KOPT-K1 (cell line): ENCODE results near the gene SLC52A1.
"Not testable (repeated sequence)": the region's sequence is repeated elsewhere in the genome, so short reads cannot be mapped to it uniquely, and the experiment has no call there.

ENCODE experiments used
- H3K27ac ChIP-seq: fragments of 200-600 bp; sonication (generic); 2 replicates; pipeline ENCODE4 v1.5.1; 2016; ENCODE audit warnings: antibody characterized with exemption, mild to moderate bottlenecking, low read depth, low read length; ENCODE audit not compliant: poor library complexity, severe bottlenecking
- H3K36me3 ChIP-seq: fragments of 200-600 bp; sonication (generic); 2 replicates; pipeline ENCODE4 v1.5.1; 2017; ENCODE audit warnings: antibody characterized with exemption, mild to moderate bottlenecking, low read length, moderate library complexity; ENCODE audit not compliant: insufficient read depth
- H3K9me3 ChIP-seq: fragments of 200-600 bp; sonication (generic); 2 replicates; pipeline ENCODE4 v1.5.1; 2017; ENCODE audit warnings: antibody characterized with exemption, low read length, mild to moderate bottlenecking; ENCODE audit not compliant: insufficient read depth, poor library complexity, severe bottlenecking

Gene SLC52A1

DNA sequence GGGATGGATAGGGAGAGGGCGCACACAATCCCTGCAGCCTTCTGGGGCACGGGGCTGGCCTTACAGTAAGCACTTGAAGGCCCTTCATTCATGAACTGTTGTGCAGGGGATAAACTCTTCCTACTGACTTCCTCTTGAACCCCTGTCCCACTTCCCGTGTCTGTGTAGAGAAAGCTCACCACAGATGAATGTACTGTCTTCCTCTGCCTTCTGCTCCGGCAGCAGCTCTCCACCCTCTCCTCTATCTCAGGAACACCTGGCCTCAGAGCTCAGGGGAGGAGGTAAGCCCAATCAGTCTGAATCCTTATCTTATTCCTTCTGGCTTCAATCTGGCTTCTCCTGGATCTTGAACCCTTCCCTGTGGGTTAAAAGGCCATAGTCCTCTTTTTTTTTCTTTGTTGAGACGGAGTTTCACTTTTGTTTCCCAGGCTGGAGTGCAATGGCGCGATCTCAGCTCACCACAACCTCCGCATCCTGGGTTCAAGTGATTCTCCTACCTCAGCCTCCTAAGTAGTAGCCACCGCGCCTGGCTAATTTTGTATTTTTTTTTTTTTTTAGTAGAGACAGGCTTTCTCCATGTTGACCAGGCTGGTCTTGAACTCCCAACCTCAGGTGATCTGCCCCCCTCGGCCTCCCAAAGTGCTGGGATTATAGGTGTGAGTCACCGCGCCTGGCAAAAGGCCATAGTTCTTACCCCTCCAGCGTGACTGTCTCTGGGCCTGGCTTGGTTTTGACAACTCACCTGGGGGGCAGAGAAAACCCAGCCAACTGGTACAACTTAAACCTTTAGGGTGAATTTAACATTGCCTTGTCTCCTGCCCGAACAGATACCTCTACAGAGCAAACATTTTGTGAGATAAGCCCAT, 7.2 kb upstream of the SLC52A1 start:
- no peaks in the 10 kb centered on the region for H3K36me3 ChIP-seq
- no peaks in the 10 kb centered on the region for H3K9me3 ChIP-seq
- peak overlapping the region; percentile 58 for H3K27ac ChIP-seq

DNA sequence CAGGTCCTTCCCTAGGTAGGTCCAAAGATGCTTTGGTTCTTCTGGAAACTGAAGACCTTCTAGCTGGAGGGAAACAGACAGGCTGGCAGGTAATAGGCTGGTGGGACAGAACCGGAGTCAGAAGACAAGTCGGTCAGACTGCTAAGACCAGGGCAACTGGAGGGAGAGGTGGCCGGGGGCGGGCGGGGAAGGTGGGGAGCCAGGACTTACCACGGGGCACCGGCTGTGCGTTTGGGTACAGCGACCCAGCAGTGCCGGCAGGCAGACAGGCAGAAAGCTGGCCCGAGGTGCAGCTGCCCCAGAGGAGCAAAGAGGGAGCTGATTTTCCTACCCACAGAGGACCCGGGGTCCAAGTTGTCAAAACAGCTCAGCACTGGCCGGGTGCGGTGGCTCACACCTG, 575 bp downstream of the SLC52A1 start:
- Histone ChIP-seq H3K9me3 (no peaks in the 10 kb centered on the region), H3K36me3 (no peaks in the 10 kb centered on the region), H3K27ac (no peak overlapping the region)

DNA sequence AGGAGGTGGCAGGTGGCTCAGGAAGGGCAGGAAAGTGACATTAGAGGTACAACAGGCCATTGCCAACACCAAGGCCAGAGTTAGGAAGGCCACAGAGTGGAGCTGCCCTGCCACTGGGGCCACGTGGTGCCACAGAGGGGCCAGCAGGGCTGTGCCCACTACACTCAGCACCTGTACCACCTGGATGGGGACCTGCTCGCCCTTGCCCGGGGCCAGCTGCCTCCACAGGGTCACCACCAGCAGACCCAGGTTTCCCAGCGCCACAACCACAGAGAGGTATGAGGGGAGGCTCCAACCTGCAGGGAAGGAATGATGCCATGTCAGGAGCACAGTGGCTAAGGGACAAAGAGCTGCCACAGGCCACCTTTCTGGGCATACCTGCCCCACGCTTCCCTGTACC, 1.2 kb downstream of the SLC52A1 start:
- no peaks in the 10 kb centered on the region for H3K9me3 ChIP-seq
- no peaks in the 10 kb centered on the region for H3K36me3 ChIP-seq
- H3K27ac ChIP-seq = no peak overlapping the region

DNA sequence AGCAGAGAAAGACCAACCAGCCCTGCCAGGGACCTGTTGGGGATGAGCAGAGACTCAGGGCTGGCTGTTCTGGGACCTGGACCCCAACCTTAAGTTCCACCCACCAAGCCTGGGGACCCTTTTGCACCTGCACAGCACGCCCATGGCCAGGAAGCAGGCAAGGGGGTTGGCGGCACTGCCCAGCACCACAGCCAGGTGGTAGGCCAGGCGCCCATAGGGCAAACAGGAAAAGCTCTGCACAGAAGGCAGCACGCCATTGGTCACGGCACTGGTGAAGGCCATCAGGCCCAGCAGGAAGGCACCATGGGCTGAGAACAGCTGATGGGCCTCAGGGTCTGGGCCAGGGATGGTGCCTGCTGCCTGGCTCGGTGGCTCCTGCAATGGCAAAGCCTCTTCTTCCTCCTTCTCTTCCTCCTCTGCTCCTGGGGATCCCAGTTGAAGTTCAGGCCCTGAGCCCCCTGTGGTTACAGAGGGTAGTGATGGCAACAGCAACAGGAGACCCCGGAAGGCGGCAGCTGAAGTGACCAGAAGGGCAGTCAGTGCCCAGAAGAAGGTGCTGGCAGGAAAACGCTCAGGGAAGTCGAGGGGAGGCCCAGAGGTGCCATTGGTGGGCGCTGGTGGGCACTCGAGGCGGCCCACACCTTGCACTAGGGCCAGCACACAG, 1.7 kb downstream of the SLC52A1 start:
- Histone ChIP-seq H3K9me3 (no peaks in the 10 kb centered on the region), H3K36me3 (no peaks in the 10 kb centered on the region), H3K27ac (no peak overlapping the region)

DNA sequence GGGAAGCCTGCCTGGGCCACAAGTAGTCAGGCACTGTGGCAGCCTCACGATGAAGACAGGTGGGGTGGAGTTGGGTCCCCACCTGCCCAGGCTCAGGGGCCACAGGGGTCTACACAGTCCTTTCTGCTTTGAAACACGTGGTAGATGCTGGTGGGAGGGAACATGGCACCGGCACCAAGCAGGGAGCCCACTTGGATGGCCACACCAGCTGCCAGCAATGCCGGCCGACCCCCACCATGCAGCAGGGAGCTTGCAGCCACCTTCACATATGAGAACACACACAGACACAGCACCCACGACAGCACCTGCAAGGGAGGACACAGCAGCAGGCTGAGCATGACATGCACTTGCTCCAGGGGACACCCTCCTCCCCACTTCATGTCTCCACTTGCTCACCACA, 2.4 kb downstream of the SLC52A1 start:
- no peaks in the 10 kb centered on the region for H3K9me3 ChIP-seq
- H3K27ac ChIP-seq = no peak overlapping the region
- no peaks in the 10 kb centered on the region for H3K36me3 ChIP-seq

DNA sequence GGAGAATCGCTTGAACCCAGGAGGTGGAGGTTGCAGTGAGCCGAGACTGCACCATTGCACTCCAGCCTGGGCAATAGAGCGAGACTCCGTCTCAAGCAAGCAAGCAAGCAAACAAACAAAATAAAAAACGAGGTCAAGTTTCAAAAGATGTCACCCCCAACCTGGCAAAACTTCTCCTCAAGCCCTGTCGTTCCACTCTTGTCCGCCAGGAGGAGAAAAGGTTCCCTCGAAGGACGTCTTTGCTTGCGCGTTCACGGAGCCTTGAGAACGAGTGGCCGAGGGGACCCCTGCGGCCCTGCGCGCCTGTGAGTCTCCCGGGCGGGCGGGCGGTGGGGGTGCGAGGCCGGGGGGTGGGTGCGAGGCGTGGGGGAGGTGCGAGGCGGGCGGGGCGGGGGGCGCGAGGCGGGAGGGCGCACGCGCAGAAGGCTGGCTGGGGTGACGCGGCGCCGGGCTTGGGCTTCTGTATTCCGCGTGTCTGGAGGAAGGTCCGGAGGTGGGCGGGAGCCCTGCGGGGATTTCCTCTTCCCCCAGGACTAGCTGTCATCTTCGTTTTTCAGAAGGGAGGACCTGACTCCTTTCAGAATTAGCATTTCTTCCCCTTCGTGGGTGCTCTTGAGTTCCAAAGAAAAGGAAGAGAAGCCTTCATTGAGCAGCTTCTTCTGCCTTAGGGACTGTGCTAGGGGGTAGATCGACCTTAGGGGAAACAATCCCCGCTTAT, 3.7 kb downstream of the SLC52A1 start:
- Histone ChIP-seq H3K36me3 (no peaks in the 10 kb centered on the region), H3K27ac (peak overlapping the region; percentile 41), H3K9me3 (no peaks in the 10 kb centered on the region)

DNA sequence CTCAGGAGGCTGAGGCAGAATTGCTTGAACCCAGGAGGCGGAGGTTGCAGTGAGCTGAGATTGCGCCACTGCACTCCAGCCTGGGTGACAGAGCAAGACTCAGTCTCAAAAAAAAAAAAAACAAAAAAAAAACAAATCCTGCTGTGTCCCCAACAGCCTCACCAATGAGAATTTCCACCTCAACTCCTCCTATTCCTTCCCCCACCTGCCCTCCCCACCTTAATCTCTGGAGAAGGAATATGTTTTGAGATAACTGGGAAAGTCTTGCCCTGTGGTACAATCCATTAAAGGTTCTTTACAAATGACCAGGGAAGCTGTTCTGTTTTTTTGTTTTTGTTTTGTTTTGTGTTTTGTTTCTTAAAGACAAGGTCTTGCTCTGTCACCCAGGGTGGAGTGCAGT, 5.1 kb downstream of the SLC52A1 start:
- not testable (repeated sequence) for H3K36me3 ChIP-seq, H3K27ac ChIP-seq, H3K9me3 ChIP-seq

DNA sequence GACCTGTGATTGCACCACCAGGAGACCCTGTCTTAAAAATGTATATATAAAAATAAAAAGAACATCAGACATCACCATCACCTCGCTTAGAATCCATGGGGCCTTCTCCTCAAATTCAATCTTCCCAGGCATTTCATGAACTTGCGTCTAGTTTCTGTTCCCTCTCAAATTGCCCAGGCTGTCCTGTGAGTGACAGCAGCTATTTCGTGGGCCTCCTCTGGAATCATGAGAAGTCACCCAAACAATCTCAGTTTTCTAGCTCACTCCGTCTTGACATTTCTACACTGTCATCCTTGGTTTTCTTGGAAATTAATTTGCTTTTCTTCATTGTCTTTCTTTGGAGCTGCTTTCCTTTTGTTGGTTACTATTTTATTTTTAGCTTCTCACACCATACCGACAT, 7.3 kb downstream of the SLC52A1 start:
- no peaks in the 10 kb centered on the region for H3K36me3 ChIP-seq
- H3K9me3 ChIP-seq = no peaks in the 10 kb centered on the region
- H3K27ac ChIP-seq = no peak overlapping the region

DNA sequence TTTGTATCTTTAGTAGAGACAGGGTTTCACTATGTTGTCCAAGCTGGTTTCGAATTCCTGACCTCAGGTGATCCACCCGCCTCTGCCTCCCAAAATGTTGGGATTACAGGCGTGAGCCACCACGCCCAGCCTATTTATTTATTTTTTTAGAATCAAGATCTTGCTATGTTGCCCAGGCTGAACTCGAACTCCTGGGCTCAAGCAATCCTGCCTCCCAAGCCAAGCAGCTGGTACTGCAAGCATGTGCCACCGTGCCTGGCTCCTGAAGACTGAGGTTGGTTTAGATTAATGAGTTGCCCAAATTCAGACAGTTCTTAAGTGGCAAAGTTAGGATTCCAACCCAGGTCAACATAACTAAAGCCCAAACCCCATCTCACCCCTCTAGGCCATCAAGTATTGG, 7.9 kb downstream of the SLC52A1 start:
- H3K27ac ChIP-seq = no peak overlapping the region
- H3K36me3 ChIP-seq = no peaks in the 10 kb centered on the region
- H3K9me3 ChIP-seq = no peaks in the 10 kb centered on the region

DNA sequence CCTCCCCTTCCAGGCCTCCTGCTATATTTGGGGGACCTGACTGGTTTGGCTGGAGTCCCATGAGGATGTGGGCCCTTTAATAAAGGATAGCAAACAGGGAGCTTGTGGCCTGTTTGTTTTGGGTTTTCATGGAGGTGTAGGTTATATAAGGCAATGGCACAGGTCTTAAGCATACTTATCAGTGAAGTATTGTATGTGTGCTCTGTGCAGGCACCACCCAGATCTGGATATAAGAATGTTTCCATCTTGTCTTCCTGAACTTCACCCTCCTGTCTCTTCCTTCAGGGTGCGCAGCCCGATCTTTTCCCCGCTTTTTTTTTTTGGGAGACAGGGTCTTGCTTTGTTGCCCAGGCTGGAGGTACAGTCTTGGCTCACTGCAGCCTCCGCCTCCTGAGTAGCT, 10.6 kb downstream of the SLC52A1 start:
- H3K27ac ChIP-seq = no peak overlapping the region
- no peaks in the 10 kb centered on the region for H3K9me3 ChIP-seq
- peaks cover 10% of the 10 kb centered on the region; the same call in 1 of the 2 replicates for H3K36me3 ChIP-seq

DNA sequence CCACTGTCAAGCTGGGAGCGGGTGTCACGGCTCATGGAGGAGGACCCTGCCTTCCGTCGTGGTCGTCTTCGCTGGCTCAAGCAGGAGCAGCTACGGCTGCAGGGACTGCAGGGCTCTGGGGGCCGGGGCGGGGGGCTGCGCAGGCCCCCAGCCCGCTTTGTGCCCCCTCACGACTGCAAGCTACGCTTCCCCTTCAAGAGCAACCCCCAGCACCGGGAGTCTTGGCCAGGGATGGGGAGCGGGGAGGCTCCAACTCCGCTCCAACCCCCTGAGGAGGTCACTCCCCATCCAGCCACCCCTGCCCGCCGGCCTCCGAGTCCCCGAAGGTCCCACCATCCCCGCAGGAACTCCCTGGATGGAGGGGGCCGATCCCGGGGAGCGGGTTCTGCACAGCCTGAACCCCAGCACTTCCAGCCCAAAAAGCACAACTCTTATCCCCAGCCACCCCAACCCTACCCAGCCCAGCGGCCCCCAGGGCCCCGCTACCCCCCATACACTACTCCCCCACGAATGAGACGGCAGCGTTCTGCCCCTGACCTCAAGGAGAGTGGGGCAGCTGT, 11.6 kb downstream of the SLC52A1 start:
- Histone ChIP-seq H3K27ac (no peak overlapping the region), H3K36me3 (peaks cover 10% of the 10 kb centered on the region; the same call in 1 of the 2 replicates), H3K9me3 (no peaks in the 10 kb centered on the region)

DNA sequence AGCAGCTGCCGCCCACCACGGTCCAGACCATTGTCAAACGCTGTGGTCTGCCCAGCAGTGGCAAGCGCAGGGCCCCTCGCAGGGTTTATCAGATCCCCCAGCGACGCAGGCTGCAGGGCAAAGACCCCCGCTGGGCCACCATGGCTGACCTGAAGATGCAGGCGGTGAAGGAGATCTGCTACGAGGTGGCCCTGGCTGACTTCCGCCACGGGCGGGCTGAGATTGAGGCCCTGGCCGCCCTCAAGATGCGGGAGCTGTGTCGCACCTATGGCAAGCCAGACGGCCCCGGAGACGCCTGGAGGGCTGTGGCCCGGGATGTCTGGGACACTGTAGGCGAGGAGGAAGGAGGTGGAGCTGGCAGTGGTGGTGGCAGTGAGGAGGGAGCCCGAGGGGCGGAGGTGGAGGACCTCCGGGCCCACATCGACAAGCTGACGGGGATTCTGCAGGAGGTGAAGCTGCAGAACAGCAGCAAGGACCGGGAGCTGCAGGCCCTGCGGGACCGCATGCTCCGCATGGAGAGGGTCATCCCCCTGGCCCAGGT, 13.0 kb downstream of the SLC52A1 start:
- no peak overlapping the region for H3K27ac ChIP-seq
- peaks cover 14% of the 10 kb centered on the region; the same call in 1 of the 2 replicates for H3K36me3 ChIP-seq
- H3K9me3 ChIP-seq = no peaks in the 10 kb centered on the region

DNA sequence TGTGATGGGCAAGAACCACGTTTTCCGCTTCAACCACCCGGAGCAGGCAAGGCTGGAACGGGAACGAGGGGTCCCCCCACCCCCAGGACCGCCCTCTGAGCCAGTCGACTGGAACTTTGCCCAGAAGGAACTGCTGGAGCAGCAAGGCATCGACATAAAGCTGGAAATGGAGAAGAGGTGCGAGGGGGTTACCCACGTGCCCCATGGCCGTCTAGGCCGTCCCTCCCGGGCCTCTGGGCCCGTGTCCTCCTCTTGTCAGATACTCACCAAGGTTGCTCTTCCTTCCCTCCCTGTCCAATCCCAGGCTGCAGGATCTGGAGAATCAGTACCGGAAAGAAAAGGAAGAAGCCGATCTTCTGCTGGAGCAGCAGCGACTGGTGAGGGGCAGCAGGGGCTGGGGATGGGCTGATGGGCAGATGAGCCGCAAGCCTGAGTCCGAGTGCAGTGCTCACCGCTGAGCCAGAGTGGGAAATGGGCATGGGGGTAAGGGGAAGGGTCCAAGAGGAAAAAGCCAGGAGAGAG, 14.7 kb downstream of the SLC52A1 start:
- H3K36me3 ChIP-seq = peaks cover 19% of the 10 kb centered on the region; the same call in 1 of the 2 replicates
- no peak overlapping the region for H3K27ac ChIP-seq

DNA sequence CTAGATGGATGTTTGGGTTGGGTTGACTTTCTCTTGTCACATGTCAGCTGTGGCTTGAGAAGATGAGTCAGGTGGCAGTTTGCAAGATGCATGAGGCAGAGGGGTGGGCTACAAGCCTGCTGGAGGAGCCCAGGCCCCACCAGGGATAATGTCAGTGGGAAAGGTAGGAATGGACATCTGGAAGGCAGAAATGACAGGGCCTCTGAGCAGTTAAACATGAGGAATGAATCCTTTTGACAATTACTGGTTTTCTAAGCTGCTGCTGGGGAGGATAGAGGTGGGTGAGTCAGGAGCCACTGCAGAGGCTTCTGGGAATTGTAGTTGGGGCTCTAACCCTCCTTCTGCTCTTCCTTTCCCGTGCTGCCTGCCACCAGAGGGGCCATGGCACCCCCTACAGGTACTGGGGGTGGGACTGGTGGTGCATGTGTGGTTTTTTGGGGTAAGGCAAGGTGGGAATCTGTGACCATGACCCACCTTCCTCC, 15.7 kb downstream of the SLC52A1 start:
- no peak overlapping the region for H3K27ac ChIP-seq
- no peaks in the 10 kb centered on the region for H3K9me3 ChIP-seq
- H3K36me3 ChIP-seq = peaks cover 23% of the 10 kb centered on the region; the same call in 1 of the 2 replicates

More for the DNA sequence above, 14.7 kb downstream of the SLC52A1 start:
- no peaks in the 10 kb centered on the region for H3K9me3 ChIP-seq
